HepG2 (cell line): ENCODE measurements around the gene ERBB3. TPM values are rescaled to one million over a fixed set of nuclear protein-coding genes. Genes with fewer than 3 reads are reported as not detected.
A peak's percentile ranks its signal among the peaks of the same experiment; 100 is the strongest.

Experiments used
- AGO1 ChIP-seq: fragments of 200-400 bp; formaldehyde crosslinking; IDR thresholded peaks from 2 replicates; pipeline ENCODE4 v1.6.1; 2017; ENCODE audit warnings: mild to moderate bottlenecking, low read depth, low read length, moderate library complexity; ENCODE audit not compliant: poor library complexity, severe bottlenecking
- BRF2 ChIP-seq: sonication (generic); formaldehyde crosslinking; IDR thresholded peaks from 2 replicates; pipeline ENCODE4 v1.8.1; 2022; ENCODE audit warnings: mild to moderate bottlenecking, missing genetic modification reagents
- CCAR2 ChIP-seq: fragments of 200-400 bp; formaldehyde crosslinking; optimal IDR thresholded peaks from 2 replicates; pipeline ENCODE3; 2018; ENCODE audit warnings: low read depth, mild to moderate bottlenecking, low read length, moderate library complexity
- ELF3 ChIP-seq: IDR thresholded peaks from 2 replicates; pipeline ENCODE4 v1.6.1; 2016; ENCODE audit warnings: missing genetic modification reagents, missing compliant biosample characterization
- GABPB1 ChIP-seq: IDR thresholded peaks from 2 replicates; pipeline ENCODE4 v1.6.1; 2016; ENCODE audit warnings: mild to moderate bottlenecking, missing genetic modification reagents, moderate library complexity, missing compliant biosample characterization
- HNRNPL ChIP-seq: fragments of 200-400 bp; formaldehyde crosslinking; IDR thresholded peaks from 2 replicates; pipeline ENCODE4 v1.6.1; 2017; ENCODE audit warnings: mild to moderate bottlenecking, low read depth, low read length
- KLF11 ChIP-seq: IDR thresholded peaks from 2 replicates; pipeline ENCODE4 v1.6.1; 2016; ENCODE audit warnings: missing compliant biosample characterization
- KLF15 ChIP-seq: sonication (generic); formaldehyde crosslinking; IDR thresholded peaks from 2 replicates; pipeline ENCODE4 v1.8.1; 2023; ENCODE audit warnings: borderline replicate concordance, mild to moderate bottlenecking, inconsistent platforms, missing genetic modification reagents, mixed read lengths
- MIER3 ChIP-seq: IDR thresholded peaks from 2 replicates; pipeline ENCODE4 v1.6.1; 2016; ENCODE audit warnings: missing compliant biosample characterization, borderline replicate concordance
- NAIF1 ChIP-seq: sonication (generic); formaldehyde crosslinking; IDR thresholded peaks from 2 replicates; pipeline ENCODE4 v1.5.0; 2020; ENCODE audit warnings: mild to moderate bottlenecking, missing genetic modification reagents, borderline replicate concordance
- NFE2L2 ChIP-seq: fragments of 150-350 bp; IDR thresholded peaks from 2 replicates; pipeline ENCODE4 v1.6.1; 2014; ENCODE audit warnings: low read length
- PHF21A ChIP-seq: sonication (generic); formaldehyde crosslinking; IDR thresholded peaks from 2 replicates; pipeline ENCODE4 v1.5.0; 2020; ENCODE audit warnings: mild to moderate bottlenecking, missing genetic modification reagents
- POLR2A ChIP-seq, 2 experiments: IDR thresholded peaks; 2 replicates each; pipeline ENCODE4 v1.6.1; 2011; ENCODE audit warnings: low read depth in 2 of 2, low read length in 2 of 2, mild to moderate bottlenecking in 1 of 2, moderate library complexity in 1 of 2; ENCODE audit not compliant: insufficient read depth in 1 of 2
- POLR2AphosphoS5 ChIP-seq: IDR thresholded peaks from 2 replicates; pipeline ENCODE4 v1.6.1; 2012; ENCODE audit warnings: low read depth, low read length
- SIN3A ChIP-seq: IDR thresholded peaks from 2 replicates; pipeline ENCODE4 v1.6.1; 2011; ENCODE audit warnings: low read depth, mild to moderate bottlenecking, control low read depth, low read length, borderline replicate concordance
- SRF ChIP-seq: IDR thresholded peaks from 2 replicates; pipeline ENCODE4 v1.6.1; 2011; ENCODE audit warnings: mild to moderate bottlenecking, low read depth, low read length, moderate library complexity
- TP53 ChIP-seq: sonication (generic); formaldehyde crosslinking; conservative IDR thresholded peaks from 2 replicates; pipeline ENCODE4 v1.4.0; 2020; ENCODE audit warnings: missing genetic modification reagents
- ZMYM4 ChIP-seq: sonication (generic); formaldehyde crosslinking; IDR thresholded peaks from 2 replicates; pipeline ENCODE4 v1.8.1; 2023; ENCODE audit warnings: mild to moderate bottlenecking, missing genetic modification reagents
- ZNF552 ChIP-seq: sonication (generic); formaldehyde crosslinking; IDR thresholded peaks from 2 replicates; pipeline ENCODE4 v1.9.0; 2022; ENCODE audit warnings: missing genetic modification reagents, mild to moderate bottlenecking, borderline replicate concordance
- ZNF660 ChIP-seq: sonication (generic); formaldehyde crosslinking; IDR thresholded peaks from 2 replicates; pipeline ENCODE4 v1.5.1; 2020; ENCODE audit warnings: mild to moderate bottlenecking, low read depth, missing genetic modification reagents, borderline replicate concordance
- ZNF747 ChIP-seq: sonication (generic); formaldehyde crosslinking; IDR thresholded peaks from 2 replicates; pipeline ENCODE4 v1.8.1; 2023; ENCODE audit warnings: missing genetic modification reagents, mild to moderate bottlenecking, borderline replicate concordance
- polyA plus RNA-seq, 8 experiments: library from polyadenylated mRNA; depleted of rRNA in 3 of 8; stranded (reverse) in 7 of 8; unstranded in 1 of 8; fragments of >200 nt; fragmentation: Illumina TruSeq in 4 of 8; extraction: Trizol in 4 of 8; gene quantifications; 2 replicates each; pipeline versions ENCODE4 v1.2.1 to v1.2.3, GENCODE V29; 2011 to 2016; ENCODE audit warnings: low read depth in 4 of 8, missing spikeins in 1 of 8, mixed read lengths in 1 of 8; ENCODE audit not compliant: insufficient read depth in 1 of 8
- total RNA-seq, 5 experiments: library from RNA; depleted of rRNA; stranded (reverse); fragments of >200 nt; fragmentation: Illumina TruSeq; extraction: Trizol; gene quantifications; 2 replicates each; pipeline ENCODE4 v1.2.3, GENCODE V29; 2016; ENCODE audit warnings: low read depth in 1 of 5
- TF ChIP-seq, protein P1 (sequence below): sonication (generic); formaldehyde crosslinking; IDR thresholded peaks from 2 replicates; pipeline ENCODE4 v1.5.0; 2020; ENCODE audit warnings: missing genetic modification reagents
- TF ChIP-seq, protein P2 (sequence below): sonication (generic); formaldehyde crosslinking; IDR thresholded peaks from 2 replicates; pipeline ENCODE4 v1.5.1; 2020; ENCODE audit warnings: missing genetic modification reagents, mild to moderate bottlenecking, borderline replicate concordance
- TF ChIP-seq, protein P3 (sequence below): sonication (generic); formaldehyde crosslinking; IDR thresholded peaks from 2 replicates; pipeline ENCODE4 v1.4.0; 2020; ENCODE audit warnings: mild to moderate bottlenecking, missing genetic modification reagents

Gene ERBB3
- total and polyA plus RNA-seq, 2 of the 13 experiments (the other 11 are each of a cell fraction or from before 2014, with no cell fraction given), result 93.6 to 358 TPM

DNA sequence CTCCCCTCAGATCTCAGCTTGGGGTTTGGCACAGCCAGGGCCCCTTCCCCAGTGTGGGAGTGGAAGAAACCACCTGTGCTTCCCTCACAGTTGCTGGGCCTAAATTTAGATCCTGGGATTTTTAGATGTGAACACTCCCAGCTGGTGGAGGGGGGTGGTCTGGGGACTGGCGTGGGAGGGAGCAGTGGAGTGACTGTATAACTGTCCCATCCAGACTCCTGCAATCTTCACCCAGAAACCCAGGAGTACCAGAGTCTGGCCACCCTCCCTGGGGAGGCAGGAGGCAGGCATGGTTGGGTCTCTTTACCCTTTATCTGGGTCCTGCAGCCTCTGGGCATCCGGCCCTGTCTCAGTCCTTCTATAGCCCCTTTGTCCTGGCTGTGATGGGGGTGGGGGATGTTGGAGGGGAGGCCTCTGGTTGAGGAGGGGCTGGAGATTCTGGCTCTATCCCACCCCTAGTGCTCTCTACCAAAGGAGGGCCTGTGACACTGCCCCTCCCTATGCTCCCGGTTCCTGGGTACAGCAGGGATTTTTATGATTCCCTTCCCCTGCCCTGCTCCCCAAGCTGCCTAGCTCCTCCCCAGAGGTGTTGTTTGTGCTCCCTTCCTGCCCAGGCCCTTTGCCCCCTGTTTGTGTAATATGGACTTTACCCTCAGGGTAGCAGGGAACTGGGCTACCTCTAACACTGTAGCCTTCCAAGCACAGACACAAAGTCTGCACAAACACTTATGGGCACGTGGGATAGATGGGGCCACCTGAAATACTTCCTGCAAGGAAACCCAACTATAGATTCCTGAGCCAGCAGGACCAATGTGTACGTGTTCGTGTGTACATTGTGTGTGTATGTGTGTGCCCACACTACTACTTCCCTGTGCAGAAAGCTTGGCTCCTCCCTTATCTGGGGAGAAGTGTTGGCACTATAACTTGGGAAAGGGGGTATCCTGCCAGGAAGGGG is 1.7 kb downstream of the ERBB3 start (continued):
- TF ChIP-seq GABPB1 (CRISPR knock-in tag), result peak; percentile 71
- TF ChIP-seq ZNF747 (CRISPR knock-in tag), result peak; percentile 98
- no peak for TF ChIP-seq KLF15 (CRISPR knock-in tag)
- peak; percentile 99 for TF ChIP-seq ELF3 (CRISPR knock-in tag)
- TF ChIP-seq, protein P1, sequence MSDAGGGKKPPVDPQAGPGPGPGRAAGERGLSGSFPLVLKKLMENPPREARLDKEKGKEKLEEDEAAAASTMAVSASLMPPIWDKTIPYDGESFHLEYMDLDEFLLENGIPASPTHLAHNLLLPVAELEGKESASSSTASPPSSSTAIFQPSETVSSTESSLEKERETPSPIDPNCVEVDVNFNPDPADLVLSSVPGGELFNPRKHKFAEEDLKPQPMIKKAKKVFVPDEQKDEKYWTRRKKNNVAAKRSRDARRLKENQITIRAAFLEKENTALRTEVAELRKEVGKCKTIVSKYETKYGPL, result peak; percentile 86; the same call in 1 of the 2 replicates
- no peak for TF ChIP-seq NFE2L2
- peak; percentile 79 to 80 for TF ChIP-seq POLR2A (IDR thresholded peaks at IDR 0.05; ENCODE audit: insufficient read depth in 1 of 2, low read depth in 2 of 2, low read length in 2 of 2)
- TF ChIP-seq ZMYM4 (CRISPR knock-in tag), result peak; percentile 87; the same call in 1 of the 2 replicates
- TF ChIP-seq NAIF1 (CRISPR knock-in tag), result no peak
- TF ChIP-seq HNRNPL, result peak; percentile 73; the same call in 1 of the 2 replicates
- TF ChIP-seq, protein P2, sequence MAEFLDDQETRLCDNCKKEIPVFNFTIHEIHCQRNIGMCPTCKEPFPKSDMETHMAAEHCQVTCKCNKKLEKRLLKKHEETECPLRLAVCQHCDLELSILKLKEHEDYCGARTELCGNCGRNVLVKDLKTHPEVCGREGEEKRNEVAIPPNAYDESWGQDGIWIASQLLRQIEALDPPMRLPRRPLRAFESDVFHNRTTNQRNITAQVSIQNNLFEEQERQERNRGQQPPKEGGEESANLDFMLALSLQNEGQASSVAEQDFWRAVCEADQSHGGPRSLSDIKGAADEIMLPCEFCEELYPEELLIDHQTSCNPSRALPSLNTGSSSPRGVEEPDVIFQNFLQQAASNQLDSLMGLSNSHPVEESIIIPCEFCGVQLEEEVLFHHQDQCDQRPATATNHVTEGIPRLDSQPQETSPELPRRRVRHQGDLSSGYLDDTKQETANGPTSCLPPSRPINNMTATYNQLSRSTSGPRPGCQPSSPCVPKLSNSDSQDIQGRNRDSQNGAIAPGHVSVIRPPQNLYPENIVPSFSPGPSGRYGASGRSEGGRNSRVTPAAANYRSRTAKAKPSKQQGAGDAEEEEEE (CRISPR knock-in tag), result no peak
- TF ChIP-seq AGO1, result no peak
- TF ChIP-seq BRF2 (CRISPR knock-in tag), result no peak; the same call in 1 of the 2 replicates
- TF ChIP-seq POLR2AphosphoS5, result peak; percentile 72
- TF ChIP-seq, protein P3, sequence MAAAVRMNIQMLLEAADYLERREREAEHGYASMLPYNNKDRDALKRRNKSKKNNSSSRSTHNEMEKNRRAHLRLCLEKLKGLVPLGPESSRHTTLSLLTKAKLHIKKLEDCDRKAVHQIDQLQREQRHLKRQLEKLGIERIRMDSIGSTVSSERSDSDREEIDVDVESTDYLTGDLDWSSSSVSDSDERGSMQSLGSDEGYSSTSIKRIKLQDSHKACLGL, result no peak
- TF ChIP-seq KLF11 (CRISPR knock-in tag), result peak; percentile 93
- TF ChIP-seq TP53, result 0 out of 2 replicates have a peak, but pooled peaks have one; percentile 58
- peak; percentile 55; the same call in 1 of the 2 replicates for TF ChIP-seq SIN3A
- TF ChIP-seq CCAR2, result no peak
- no peak for TF ChIP-seq ZNF660
- TF ChIP-seq SRF, result no peak
- peak; percentile 100 for TF ChIP-seq PHF21A (CRISPR knock-in tag)
- TF ChIP-seq ZNF552 (CRISPR knock-in tag), result peak; percentile 94; the same call in 1 of the 2 replicates
- peak; percentile 99 for TF ChIP-seq MIER3 (CRISPR knock-in tag)
